GM06990 (cell line): ENCODE results near the gene CUX1.
"Not testable (repeated sequence)": the region's sequence is repeated elsewhere in the genome, so short reads cannot be mapped to it uniquely, and the experiment has no call there.

Experiments
- DNase-seq: peaks from one replicate; pipeline ENCODE4 v3.0.0-alpha.2; 2011; ENCODE audit not compliant: insufficient read length; ENCODE audit errors: extremely low read depth
- H3K27me3 ChIP-seq: replicated peaks from 2 replicates; pipeline ENCODE4 v1.6.0; 2011; ENCODE audit warnings: low read length; ENCODE audit not compliant: control insufficient read depth, insufficient read depth
- H3K36me3 ChIP-seq: 2 replicates; pipeline ENCODE4 v1.5.1; 2011; ENCODE audit warnings: low read length; ENCODE audit not compliant: control insufficient read depth, insufficient read depth
- H3K4me3 ChIP-seq: replicated peaks from 2 replicates; pipeline ENCODE4 v1.5.1; 2011; ENCODE audit warnings: low read depth, mild to moderate bottlenecking, control low read depth, low read length
- TF ChIP-seq, protein P1 (sequence below): IDR thresholded peaks from 2 replicates; pipeline ENCODE4 v1.5.1; 2011; ENCODE audit warnings: low read length, control low read depth, mild to moderate bottlenecking, inconsistent platforms; ENCODE audit not compliant: insufficient read depth, poor library complexity, severe bottlenecking

CUX1 gene

DNA sequence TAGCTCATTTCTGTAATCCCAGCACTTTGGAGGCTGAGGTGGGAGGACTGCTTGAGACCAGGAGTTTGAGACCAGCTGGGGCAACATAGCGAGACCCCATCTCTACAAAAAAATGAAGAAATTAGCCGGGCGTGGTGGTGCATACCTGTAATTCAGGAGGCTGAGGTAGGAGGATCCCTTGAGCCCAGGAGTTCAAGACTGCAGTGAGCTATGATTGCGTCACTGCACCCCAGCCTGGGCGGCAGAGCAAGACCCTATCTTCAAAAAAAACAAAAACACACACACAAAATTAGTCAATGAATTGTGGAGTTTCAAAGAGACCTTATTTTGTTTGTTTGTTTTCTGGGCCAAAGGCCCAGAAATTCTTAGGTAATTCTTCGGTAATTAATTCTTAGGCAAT, 110.0 kb downstream of the CUX1 start:
- Histone ChIP-seq H3K36me3 (no peaks in the 10 kb centered on the region), H3K27me3 (no peaks in the 10 kb centered on the region), H3K4me3 (no peak overlapping the region)
- TF ChIP-seq, protein P1, sequence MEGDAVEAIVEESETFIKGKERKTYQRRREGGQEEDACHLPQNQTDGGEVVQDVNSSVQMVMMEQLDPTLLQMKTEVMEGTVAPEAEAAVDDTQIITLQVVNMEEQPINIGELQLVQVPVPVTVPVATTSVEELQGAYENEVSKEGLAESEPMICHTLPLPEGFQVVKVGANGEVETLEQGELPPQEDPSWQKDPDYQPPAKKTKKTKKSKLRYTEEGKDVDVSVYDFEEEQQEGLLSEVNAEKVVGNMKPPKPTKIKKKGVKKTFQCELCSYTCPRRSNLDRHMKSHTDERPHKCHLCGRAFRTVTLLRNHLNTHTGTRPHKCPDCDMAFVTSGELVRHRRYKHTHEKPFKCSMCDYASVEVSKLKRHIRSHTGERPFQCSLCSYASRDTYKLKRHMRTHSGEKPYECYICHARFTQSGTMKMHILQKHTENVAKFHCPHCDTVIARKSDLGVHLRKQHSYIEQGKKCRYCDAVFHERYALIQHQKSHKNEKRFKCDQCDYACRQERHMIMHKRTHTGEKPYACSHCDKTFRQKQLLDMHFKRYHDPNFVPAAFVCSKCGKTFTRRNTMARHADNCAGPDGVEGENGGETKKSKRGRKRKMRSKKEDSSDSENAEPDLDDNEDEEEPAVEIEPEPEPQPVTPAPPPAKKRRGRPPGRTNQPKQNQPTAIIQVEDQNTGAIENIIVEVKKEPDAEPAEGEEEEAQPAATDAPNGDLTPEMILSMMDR = no peak
- DNase-seq = no peak

DNA sequence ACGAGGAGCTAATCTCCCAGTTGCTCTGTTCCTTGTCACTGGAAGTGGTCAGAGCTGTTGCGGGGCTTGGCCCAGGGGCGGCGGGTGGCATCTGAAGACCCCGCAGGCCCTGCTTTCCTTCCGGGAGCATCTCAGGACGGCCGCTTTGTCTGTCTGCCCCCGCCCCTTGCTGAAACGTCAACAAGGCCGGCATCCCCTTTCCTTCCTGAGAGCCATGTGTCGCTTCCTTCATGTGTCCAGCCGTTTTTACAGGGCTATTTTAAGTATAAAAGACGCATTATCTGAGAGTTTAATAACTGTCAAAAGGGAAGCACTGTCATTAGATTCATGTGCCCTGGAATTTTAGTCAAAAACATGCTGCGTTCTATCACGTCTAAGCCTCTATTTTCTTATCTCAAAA, 110.4 kb downstream of the CUX1 start:
- no peaks in the 10 kb centered on the region for H3K27me3 ChIP-seq
- no peaks in the 10 kb centered on the region for H3K36me3 ChIP-seq
- DNase-seq = no peak
- TF ChIP-seq, protein P1 = no peak
- no peak overlapping the region for H3K4me3 ChIP-seq

DNA sequence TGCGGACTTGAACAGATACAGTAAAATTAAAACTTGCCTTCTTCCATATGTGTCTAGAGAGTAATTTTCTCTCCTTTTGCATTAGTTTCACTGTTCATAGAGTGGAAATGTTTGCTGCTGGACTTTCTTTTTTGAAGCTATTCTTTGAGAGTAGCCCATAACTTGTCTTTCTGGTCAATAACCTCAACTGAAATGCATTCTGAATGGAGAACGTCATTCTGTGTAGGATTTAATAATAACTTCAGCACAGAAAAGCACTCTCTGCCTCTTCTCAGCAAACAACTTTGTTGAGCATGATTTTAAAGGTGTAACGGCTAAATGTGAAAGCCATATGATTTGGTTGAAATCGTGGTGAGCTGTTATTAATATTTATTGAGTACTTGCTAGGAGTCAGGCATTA, 111.8 kb downstream of the CUX1 start:
- no peak for DNase-seq
- H3K4me3 ChIP-seq = no peak overlapping the region
- TF ChIP-seq, protein P1 = no peak
- no peaks in the 10 kb centered on the region for H3K27me3 ChIP-seq
- no peaks in the 10 kb centered on the region for H3K36me3 ChIP-seq

DNA sequence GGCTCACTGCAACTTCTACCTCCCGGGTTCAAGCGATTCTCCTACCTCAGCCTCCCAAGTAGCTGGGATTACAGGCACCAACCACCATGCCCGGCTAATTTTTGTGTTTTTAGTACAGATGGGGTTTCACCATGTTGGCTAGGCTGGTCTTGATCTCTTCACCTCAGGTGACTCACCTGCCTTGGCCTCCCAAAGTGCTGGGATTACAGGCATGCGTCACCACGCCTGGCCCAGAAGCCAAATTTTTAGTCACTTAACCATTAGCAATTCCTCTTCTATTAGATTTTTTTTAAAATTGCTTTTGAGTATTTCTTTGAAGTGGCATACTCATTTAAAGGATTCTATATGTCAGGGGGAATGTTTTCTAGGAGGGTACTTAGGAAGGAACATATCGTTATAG, 112.5 kb downstream of the CUX1 start:
- H3K4me3 ChIP-seq, H3K27me3 ChIP-seq, DNase-seq, H3K36me3 ChIP-seq: not testable (repeated sequence)

DNA sequence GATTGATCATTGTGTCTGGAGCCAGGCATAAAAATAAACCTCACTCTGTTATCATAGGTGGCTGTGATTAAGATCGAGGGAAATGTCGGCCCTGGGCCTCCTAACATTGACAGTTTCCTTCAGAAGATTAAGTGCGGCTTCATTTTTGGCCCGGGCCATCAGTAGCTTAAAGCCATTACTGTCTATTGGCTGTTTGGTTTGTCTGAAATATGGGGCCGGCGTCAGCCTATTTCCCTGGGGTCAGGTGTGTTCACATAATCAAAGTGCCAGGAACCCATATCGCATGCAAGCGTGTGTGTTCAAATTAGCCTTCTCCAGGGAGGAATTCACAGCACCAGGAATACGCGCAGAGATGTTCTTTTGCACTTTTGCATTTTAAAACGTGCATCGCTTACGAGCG, 114.7 kb downstream of the CUX1 start:
- Histone ChIP-seq H3K27me3 (no peaks in the 10 kb centered on the region), H3K36me3 (no peaks in the 10 kb centered on the region), H3K4me3 (no peak overlapping the region)
- TF ChIP-seq, protein P1 = no peak
- DNase-seq = no peak

DNA sequence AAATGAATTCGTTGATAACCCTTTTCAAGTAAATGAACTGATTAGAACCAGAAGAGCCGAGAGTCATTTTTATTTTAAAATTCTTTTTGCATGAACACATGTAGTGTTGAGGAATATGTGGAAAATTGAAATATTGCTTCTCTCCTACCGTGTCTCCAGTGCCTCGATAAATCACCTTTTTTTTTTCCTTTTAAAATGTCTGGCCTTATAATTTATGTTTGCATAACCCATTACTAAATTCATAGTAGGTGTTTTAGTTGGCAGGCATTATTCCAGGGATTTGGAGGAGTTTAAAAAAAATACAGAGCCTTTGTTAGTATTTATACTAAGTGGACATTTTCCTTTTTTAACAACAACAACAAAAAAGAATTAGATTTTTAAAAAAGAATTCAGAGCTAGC, 115.6 kb downstream of the CUX1 start:
- Histone ChIP-seq H3K27me3 (no peaks in the 10 kb centered on the region), H3K4me3 (no peak overlapping the region), H3K36me3 (no peaks in the 10 kb centered on the region)
- DNase-seq = no peak
- TF ChIP-seq, protein P1 = no peak
